SU-DHL-6 (cell line): Measurements from ENCODE around the gene ASB18.

Source experiments
- EZH2phosphoT487 ChIP-seq: fragments of 200-600 bp; sonication (generic), shearing (Covaris generic); conservative IDR thresholded peaks from 2 replicates; pipeline ENCODE4 v1.6.1; 2018; ENCODE audit warnings: mild to moderate bottlenecking, antibody characterized with exemption, low read length, moderate library complexity, mixed read lengths
- TF ChIP-seq, protein P1 (sequence below): fragments of 200-600 bp; sonication (generic); IDR thresholded peaks from one replicate; pipeline ENCODE4 v1.5.1; 2017; ENCODE audit warnings: antibody characterized with exemption, mild to moderate bottlenecking, low read length, moderate library complexity; ENCODE audit not compliant: insufficient read depth, poor library complexity, severe bottlenecking

DNA sequence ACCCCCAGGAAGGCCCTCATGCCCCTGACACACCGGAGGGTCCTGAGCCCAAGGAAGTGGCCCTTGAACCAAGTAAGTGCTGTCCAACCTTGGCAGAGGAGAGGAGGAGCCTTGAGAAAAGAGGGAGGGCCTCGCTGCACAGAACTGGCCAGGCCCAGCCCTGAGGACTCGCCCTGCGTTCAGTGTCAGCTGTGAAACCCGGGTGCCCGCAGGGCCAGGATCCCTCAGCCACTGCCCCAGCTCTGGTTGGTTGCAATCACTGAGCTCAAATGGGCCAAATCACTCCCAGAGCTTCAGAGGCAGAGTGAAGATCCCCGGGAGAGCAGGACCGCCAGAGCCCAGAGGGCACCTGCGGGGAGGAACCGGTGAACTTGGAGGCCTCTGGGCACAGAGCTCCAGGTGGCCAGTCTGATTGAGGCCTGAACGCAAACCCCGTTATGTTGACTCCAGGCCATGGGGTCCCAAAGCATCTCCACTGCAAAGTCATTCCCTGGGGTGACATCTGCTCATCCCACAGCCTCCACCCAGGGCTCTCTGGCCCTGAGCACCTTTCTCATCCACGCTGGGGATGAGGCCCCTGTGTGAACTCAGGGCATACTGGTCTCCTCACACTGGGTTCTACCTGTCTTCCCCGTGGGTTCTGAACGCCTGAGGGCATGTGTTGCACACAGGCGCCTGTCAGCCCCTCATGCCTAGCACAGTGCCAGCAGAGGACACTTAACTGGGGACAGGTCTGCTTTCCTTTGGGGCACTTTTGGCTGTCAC is 107.9 kb downstream of the ASB18 start:
- TF ChIP-seq, protein P1, sequence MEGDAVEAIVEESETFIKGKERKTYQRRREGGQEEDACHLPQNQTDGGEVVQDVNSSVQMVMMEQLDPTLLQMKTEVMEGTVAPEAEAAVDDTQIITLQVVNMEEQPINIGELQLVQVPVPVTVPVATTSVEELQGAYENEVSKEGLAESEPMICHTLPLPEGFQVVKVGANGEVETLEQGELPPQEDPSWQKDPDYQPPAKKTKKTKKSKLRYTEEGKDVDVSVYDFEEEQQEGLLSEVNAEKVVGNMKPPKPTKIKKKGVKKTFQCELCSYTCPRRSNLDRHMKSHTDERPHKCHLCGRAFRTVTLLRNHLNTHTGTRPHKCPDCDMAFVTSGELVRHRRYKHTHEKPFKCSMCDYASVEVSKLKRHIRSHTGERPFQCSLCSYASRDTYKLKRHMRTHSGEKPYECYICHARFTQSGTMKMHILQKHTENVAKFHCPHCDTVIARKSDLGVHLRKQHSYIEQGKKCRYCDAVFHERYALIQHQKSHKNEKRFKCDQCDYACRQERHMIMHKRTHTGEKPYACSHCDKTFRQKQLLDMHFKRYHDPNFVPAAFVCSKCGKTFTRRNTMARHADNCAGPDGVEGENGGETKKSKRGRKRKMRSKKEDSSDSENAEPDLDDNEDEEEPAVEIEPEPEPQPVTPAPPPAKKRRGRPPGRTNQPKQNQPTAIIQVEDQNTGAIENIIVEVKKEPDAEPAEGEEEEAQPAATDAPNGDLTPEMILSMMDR = no peak
- no peak for TF ChIP-seq EZH2phosphoT487
